ENCODE measurements around the gene PRKAR1A. TPM values are rescaled to one million over a fixed set of nuclear protein-coding genes. Genes with fewer than 3 reads are reported as not detected.
"Not testable (repeated sequence)": the region's sequence is repeated elsewhere in the genome, so short reads cannot be mapped to it uniquely, and the experiment has no call there.

The PRKAR1A gene
- total and polyA plus RNA-seq, 7 donors: 53.6 to 268 (median 206) TPM

DNA sequence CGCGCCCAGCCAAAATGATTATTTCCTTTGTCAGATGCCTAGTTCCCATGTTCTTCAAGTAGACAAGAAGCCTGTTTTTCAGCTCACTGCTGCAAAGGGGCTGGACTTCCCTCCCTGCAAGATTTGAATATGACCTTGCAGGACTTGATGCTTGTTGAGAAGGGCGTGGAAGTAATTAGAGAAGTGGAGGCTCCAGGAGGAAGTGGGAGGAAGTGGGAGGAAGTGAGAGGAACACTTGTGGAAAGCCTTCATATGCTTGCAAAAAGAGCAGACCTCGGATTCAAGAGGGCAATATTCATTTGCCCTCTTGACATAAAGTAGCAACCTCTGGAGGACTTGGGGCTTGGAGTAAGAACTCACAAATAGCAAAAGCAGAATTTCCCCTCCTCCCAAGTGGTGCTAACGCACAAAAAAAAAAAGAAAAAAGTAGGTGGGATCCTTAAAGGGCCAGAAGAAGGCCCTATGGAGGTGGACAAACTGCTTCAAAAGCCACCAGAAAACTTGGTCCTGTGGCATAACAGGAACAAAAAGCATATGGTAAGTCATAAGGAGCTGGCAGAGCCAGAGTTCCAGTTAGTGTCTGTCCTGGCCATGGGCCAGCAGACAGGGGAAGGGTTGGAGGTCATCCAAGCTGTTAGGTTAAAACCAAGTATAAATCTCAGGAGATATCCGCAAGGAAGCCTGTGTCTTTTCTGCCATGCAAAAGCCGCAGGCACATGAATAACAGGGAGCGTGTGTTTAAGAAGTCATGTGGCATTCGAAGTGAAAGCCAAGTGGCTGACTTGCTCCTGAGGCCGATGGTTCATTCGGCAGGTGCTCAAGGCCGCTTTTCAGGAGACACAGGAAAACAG lies 20.6 kb upstream of the PRKAR1A start:
- Histone ChIP-seq H3K36me3 (no peaks in the 10 kb centered on the region), H3K9me3 (no peaks in the 10 kb centered on the region), H3K27me3 (peaks cover 0 to 3% (median 0%) of the 10 kb centered on the region in 3 donors), H3K27ac (peak overlapping the region in 1 of 4 donors; percentile 39), H3K4me3 (no peak overlapping the region), H3K4me1 (peaks cover 0 to 14% (median 4%) of the 10 kb centered on the region in 4 donors)
- 24 to 60% methylated on average over 12 of the region's 12 CpGs for WGBS, 2 donors
- TF ChIP-seq POLR2A (IDR thresholded peaks at IDR 0.05): no peak
- DNase-seq: peak; percentile 66
- intact Hi-C loops (cut with DNase I): no loop called here

DNA sequence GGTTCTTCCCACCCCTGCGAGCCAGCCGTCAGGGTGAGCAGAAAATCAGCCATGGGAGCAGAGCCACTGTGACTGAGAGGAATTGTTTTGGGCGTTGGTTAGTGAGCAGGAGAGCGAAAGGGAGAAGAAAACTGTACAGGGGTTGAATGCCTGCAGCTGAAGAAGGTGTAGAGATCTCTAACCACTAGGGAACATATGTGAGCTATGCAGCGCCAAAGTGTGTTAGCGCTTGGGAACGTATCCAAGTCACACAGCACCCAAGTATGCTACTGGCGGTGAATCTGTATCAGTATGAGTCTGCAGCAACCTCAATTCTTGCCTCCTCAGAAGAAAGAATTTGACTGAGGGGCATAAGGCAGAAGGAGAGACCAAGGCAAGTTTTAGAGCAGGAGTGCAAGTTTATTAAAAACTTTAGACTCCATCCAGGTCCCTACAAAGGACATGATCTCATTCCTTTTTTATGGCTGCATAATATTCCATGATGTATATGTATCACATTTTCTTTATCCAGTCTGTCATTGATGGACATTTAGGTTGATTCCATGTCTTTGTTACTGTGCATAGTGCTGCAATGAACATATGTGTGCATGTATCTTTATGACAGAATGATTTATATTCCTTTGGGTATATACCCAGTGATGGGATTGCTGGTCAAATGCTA lies 19.7 kb upstream of the PRKAR1A start:
- H3K27me3 ChIP-seq; H3K36me3 ChIP-seq; H3K4me3 ChIP-seq; DNase-seq; intact Hi-C loops (cut with DNase I); H3K9me3 ChIP-seq: not testable (repeated sequence)
- Histone ChIP-seq H3K27ac (peak overlapping the region in 1 of 4 donors; percentile 39), H3K4me1 (peaks cover 0 to 14% (median 4%) of the 10 kb centered on the region in 4 donors)
- WGBS, 2 donors: 34 to 84% methylated on average over 8 of the region's 8 CpGs

DNA sequence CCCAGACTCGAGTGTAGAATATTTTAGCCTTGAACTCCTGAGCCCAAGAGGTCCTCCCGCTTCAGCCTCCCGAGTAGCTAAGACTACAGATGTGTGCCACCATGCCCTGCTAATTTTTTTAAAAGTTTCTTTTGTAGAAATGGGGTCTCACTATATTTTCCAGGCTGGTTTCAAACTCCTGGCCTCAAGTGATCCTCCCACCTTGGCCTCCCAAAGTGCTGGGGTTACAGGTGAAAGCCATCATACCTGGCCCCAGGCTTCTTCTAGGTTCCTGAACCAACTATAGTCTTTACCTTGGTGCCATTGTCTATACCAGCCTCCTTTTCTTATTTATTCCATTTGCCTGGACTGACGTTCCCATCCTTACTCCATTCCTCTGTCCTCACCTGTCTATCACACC lies 17.1 kb upstream of the PRKAR1A start:
- no peaks in the 10 kb centered on the region for H3K36me3 ChIP-seq
- TF ChIP-seq EP300 (IDR thresholded peaks at IDR 0.05) (no peak), POLR2A (IDR thresholded peaks at IDR 0.05) (no peak), POLR2AphosphoS5 (IDR thresholded peaks at IDR 0.05) (no peak)
- TF ChIP-seq, protein P1, sequence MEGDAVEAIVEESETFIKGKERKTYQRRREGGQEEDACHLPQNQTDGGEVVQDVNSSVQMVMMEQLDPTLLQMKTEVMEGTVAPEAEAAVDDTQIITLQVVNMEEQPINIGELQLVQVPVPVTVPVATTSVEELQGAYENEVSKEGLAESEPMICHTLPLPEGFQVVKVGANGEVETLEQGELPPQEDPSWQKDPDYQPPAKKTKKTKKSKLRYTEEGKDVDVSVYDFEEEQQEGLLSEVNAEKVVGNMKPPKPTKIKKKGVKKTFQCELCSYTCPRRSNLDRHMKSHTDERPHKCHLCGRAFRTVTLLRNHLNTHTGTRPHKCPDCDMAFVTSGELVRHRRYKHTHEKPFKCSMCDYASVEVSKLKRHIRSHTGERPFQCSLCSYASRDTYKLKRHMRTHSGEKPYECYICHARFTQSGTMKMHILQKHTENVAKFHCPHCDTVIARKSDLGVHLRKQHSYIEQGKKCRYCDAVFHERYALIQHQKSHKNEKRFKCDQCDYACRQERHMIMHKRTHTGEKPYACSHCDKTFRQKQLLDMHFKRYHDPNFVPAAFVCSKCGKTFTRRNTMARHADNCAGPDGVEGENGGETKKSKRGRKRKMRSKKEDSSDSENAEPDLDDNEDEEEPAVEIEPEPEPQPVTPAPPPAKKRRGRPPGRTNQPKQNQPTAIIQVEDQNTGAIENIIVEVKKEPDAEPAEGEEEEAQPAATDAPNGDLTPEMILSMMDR (IDR thresholded peaks at IDR 0.05): no peak
- H3K27me3 ChIP-seq: peaks cover 0 to 4% (median 0%) of the 10 kb centered on the region in 3 donors
- peaks cover 0 to 14% (median 4%) of the 10 kb centered on the region in 4 donors for H3K4me1 ChIP-seq
- no peak overlapping the region for H3K27ac ChIP-seq
- no peak for DNase-seq
- intact Hi-C loops (cut with DNase I): no loop called here
- H3K9me3 ChIP-seq: no peaks in the 10 kb centered on the region
- no peak overlapping the region for H3K4me3 ChIP-seq
- WGBS, 2 donors: 90 to 94% methylated on average over 4 of the region's 4 CpGs

DNA sequence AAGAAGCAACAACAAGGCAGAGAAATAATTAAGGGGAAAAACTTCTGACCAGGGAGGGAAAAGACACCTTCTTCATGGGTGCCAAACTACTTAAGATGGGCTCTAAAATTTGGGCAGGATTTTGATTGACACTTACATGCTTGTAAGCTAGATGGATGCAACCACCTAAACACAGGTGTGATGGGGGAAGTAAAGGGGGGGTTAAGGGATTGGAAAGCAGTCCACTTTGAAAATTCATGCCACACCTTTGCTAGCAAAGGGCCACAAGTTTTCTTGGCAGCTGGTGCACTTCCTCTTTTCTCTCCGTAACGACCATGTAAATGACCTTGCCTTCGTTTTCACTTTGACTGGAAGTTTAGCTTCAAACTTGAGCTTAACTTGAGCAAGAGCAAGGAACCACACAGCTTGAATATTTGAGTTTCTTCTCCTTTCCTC lies 14.3 kb upstream of the PRKAR1A start:
- no peaks in the 10 kb centered on the region for H3K36me3 ChIP-seq
- peaks cover 0 to 8% (median 0%) of the 10 kb centered on the region in 3 donors for H3K27me3 ChIP-seq
- H3K4me1 ChIP-seq: peaks cover 0 to 9% (median 3%) of the 10 kb centered on the region in 4 donors
- WGBS, 2 donors: 2 to 6% methylated on average over 3 of the region's 3 CpGs
- intact Hi-C loops (cut with DNase I): no loop called here
- TF ChIP-seq EP300 (IDR thresholded peaks at IDR 0.05) (no peak), POLR2AphosphoS5 (IDR thresholded peaks at IDR 0.05) (no peak), POLR2A (IDR thresholded peaks at IDR 0.05) (no peak)
- TF ChIP-seq, protein P1 (IDR thresholded peaks at IDR 0.05): no peak
- DNase-seq: no peak
- H3K27ac ChIP-seq: peak overlapping the region in 3 of 4 donors; percentile 10 to 49 (median 20)
- H3K9me3 ChIP-seq: no peaks in the 10 kb centered on the region
- H3K4me3 ChIP-seq: no peak overlapping the region

DNA sequence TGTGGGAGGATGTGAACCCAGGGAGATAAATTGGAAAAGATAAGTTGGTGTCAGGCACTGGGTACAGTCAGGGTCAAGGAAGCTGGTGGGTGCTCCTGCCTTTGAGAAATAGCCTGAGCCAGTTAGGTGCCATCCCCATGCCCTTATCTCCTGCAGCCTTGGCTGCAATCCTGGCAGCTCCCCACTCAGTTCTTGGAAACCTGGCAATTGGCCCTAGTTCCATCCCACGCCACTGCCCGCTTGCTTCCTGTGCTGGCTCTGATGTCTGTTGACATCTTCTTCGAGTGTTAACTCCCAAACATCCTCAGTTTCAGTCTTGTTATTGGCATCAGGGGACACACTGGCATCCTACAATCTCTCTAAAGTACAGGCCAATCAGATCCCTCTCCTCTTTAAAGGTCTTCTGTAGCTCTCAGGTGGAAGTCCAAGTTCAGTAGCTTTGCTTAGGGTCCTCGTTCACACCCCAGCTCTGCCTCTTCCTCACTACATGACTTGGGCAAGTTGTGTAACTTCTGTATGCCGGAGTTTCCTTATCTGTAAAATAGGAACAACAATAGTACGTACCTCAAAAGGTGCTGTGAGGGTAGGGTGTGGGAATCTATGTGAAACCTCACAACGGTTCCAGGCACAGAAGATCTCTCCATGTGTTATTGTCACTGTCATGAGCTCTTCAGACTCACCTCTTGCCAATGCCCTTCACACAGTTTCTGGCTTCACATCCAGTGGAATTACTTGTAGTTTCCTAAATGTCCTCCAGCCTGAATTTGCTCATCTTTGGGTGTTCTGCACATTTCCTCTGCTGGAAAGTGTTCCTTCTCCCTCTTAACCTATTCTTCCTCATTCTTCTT lies 13.5 kb upstream of the PRKAR1A start:
- Histone ChIP-seq H3K4me3 (no peak overlapping the region), H3K4me1 (peaks cover 0 to 1% (median 0%) of the 10 kb centered on the region in 4 donors), H3K36me3 (no peaks in the 10 kb centered on the region), H3K27ac (peak overlapping the region in 3 of 4 donors; percentile 10 to 49 (median 20)), H3K27me3 (peaks cover 0 to 8% (median 0%) of the 10 kb centered on the region in 3 donors), H3K9me3 (no peaks in the 10 kb centered on the region)
- no peak for DNase-seq
- WGBS, 2 donors: 44 to 59% methylated on average over 7 of the region's 7 CpGs
- intact Hi-C loops (cut with DNase I): no loop called here
- TF ChIP-seq POLR2A (IDR thresholded peaks at IDR 0.05) (no peak), EP300 (IDR thresholded peaks at IDR 0.05) (no peak), POLR2AphosphoS5 (IDR thresholded peaks at IDR 0.05) (no peak)
- TF ChIP-seq, protein P1 (IDR thresholded peaks at IDR 0.05): no peak
